ENCODE results near the gene FBXL17.
A peak's percentile ranks its signal among the peaks of the same experiment; 100 is the strongest.
"Not testable (repeated sequence)": the region's sequence is repeated elsewhere in the genome, so short reads cannot be mapped to it uniquely, and the experiment has no call there.

Gene FBXL17

DNA sequence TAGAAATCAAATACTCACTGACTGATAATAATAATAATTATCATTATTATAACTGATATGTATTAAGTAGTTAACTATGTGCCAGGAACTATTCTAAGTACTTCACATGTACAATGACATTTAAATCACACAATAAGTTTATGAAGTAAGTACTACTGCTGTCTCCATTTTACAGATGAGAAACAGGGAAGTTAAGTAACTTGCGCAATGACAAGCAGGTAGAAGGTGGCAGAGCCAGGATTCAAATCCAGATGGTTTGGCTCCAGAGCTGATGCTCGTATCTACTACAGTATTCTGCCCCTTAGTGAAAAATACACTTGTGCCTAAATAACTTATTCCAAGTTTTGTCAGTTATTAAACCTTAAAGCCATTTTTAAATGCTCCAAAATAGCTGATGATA, 217.3 kb downstream of the FBXL17 start:
- no peak for DNase-seq (ENCODE audit: low spot score)

DNA sequence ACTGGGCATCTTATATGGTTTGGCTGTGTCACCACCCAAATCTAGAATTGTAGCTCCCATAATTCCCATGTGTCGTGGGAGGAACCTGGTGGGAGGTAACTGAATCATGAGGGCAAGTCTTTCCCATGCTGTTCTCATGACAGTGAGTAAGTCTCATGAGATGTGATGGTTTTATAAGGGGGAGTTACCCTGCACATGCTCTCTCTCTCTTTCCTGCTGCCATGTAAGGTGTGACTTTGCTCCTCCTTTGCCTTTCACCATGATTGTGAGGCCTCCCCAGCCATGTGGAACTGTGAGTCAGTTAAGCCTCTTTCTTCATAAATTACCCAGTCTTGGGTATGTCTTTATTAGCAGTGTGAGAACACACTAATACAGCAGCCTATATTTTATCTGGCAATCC, 229.0 kb downstream of the FBXL17 start:
- DNase-seq (ENCODE audit: low spot score) = not testable (repeated sequence)

DNA sequence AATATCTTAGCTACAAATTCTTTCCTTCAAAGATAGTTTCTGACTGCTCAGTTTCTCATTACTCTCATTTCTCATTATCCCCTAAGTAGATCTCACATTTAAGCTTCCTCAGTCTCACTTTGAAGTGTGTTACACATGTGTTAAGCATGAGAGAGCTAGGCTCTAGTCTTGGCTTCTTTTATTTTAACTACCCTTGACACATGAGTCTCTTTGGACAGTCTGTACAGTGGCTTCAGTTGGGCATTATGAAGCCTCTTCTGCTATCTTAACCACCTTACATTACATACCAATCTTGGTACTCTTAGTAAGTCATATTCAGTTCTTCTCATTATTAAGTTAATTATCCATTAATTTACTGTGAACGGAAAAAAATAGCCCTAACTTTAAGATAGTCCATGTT, 232.5 kb downstream of the FBXL17 start:
- no peak for DNase-seq (ENCODE audit: low spot score)

DNA sequence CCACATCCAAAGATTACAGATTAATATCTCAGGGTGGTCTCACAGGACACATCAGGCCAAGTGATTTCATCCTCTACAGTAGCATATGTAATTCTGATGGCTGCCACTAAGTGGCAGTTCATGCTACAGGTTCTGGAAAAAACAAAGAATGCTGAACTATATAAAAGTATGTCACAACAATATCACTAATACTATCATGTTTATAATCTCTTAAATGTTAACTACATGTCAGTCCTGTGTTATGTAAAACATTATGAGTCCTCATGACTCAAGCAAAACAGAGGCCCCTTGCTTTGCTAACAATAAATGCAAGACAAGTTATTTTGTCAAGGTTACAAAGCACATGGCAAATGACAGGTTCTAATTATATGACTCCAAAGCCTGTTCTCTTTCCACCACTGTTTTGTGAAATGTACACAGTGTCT, 233.2 kb downstream of the FBXL17 start:
- DNase-seq (ENCODE audit: low spot score) = peak; percentile 22

DNA sequence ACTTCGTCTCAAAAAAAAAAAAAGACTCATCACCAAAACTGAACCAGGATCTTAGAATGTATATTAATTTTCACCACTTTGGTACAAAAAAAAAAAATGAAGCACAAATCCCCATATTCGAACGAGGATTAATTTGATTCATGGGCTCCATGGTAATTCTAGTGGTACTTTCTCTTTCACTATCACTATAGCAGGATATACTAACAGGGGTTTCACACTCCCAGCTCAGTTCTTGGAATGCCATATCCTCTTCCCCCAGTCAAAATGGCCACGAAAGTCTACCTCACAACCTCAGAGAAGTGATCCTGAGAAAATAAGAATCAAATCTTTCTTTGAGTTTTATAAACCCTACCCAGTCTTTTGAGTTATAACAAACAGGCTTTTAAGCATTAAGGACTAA, 235.7 kb downstream of the FBXL17 start:
- DNase-seq (ENCODE audit: low spot score) = no peak

DNA sequence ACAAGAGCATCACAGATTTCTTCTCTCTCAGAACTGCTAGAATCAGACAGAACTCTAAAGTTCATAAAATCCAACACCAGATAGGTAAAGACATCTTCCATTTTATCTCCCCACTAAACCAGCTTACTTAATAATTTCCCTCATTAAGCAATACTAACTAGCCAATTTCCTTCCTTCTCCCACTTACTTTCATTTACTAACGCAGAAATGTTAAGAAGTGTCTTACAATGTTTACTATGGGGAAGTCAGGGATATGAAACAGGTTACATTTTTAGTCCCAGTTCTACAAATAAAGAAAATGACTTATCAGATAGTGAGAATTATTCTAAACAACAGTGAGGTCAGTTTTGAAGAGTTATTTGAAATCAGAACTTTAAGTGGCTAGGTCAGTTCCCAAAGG, 236.5 kb downstream of the FBXL17 start:
- DNase-seq (ENCODE audit: low spot score) = no peak

DNA sequence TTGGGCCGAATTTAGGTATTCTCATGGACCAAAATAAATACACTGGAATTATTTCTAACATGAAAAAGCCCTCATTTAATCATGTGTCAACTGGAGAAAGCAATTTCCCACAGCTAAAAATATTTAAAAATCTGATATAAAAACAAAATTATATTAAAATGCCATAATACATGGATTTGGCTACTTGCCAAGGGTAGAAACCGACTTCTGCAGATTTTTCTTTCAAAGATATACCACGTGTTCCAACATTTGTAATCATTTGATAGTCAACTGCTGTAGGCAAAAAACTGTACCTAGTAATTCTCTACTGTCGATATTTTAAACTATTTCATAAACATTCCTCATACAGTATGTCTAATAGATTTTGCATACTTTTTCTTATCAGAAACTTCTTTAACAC, 237.6 kb downstream of the FBXL17 start:
- no peak for DNase-seq (ENCODE audit: low spot score)

DNA sequence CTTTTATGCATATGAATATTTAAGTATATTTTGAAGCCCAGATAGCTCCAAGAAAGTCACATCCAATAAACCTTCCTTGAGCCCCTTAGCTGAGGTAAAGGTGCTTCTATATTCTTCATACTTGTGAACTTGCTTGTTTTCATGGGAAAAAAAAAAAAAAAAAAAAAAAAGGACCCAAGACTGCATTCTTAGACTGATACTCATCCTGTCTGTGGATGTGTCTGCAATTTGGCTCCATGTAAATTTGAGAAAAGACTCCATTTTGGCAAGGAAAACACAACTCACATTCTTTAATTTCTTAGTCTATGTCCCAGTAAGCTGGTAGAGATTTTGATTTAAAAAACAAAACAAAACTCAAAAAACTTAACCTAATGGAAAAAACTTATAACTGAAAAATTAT, 238.3 kb downstream of the FBXL17 start:
- no peak for DNase-seq (ENCODE audit: low spot score)

DNA sequence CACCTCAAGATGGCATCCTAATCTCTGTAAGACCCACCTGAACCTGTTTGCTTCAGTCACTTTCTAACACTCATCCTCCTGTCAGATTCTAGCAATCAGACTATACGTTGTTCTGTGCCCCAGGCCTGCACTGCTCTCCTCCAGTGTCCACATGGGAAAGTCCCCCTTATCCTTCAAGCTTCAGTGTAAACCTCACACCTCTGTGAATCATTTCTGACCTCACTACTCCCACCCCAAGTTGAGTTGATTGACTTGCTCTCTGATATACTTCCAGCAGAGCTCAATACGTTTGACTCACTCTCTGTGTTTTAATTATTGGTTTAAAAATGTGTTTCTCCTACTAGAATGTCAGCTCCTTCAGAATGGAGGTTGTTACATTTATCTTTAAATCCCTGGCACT, 240.2 kb downstream of the FBXL17 start:
- no peak for DNase-seq (ENCODE audit: low spot score)

DNA sequence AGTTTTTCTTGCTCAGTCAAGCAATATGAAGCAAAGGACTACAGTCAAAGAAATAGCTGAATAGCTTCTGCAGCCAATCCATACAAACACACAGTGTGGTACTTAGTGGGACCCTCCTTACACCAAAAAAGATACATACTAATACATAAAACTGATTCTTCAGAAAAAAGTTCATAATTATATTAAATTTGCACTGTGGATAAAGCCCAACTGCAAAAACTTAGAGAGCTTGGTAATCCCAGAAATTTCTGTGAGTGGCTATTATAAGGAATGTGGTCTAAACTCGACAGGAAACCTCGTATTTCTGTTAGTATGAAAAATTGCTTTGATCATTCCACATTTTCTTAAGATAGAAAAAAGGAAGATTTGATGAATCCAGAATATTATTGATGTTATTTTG, 245.4 kb downstream of the FBXL17 start:
- no peak for DNase-seq (ENCODE audit: low spot score)

DNA sequence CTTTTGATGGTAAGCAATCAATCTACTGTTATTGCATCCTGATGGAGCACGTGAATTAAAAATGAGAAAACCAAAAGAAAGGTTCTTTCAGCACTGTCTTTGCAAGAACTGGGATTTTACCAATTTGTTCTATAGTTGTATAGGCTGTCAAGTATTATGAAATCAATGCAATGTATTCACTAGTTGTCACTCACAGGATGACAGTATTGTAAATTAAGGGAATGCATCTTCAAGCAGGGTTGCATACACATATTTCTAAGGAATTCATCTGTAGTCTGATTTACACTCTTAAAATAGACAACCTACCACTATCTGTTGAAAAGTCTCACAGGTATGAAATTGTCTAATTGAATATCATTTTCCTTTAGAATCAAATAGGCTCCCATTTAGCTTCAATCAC, 252.8 kb downstream of the FBXL17 start:
- DNase-seq (ENCODE audit: low spot score) = no peak

DNA sequence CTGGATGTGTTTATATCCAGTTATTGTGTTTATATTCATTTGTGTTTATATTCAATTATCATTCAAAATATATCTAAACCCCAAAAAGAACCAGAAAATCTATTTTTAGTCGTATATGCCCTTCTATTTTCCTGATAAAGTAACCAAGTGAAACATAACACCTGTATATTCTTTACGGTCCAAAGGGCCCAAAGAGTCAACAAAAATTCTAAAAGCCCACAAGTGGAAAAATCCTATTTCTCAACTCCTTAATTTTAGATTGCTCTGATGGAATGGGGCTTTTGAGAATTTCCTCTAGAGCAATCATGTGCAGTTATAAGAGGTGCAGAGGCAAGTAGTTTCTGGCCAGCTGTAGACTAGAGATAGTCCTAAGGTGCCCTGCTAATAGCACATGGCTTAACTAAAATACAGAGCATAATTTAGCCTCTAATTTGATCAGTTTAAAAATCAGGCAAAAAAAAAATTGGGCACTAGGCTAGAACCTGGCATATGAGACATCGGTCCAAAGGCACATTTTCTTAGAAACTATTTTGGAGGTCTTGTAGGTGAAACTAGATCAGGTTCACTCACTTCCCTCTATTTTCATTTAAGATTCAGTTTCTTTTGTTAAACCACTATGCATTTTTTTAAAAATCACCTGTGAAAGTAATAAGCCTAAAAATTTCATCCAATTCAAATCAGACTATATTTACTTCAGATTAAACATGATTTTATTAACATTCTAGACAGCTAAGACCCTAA, 256.0 kb downstream of the FBXL17 start:
- DNase-seq (ENCODE audit: low spot score) = no peak

DNA sequence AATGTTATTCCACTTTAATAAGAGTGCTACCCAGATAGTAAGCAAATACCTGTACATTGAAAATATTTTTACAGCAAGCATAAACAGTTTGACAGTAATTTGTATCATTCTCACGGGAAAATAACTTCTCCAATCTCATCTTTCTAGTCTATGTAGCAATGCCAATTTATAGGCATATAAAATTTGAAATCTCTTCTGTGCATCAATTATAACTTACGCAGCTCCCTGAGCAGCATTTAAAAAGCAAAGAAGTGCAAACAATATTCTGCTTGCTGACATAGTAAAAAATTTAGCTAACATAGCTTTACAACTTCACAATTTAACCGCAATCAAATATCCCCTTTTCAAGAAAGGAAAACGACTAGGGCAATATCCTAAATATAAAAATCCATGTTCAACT, 257.3 kb downstream of the FBXL17 start:
- DNase-seq (ENCODE audit: low spot score) = no peak

DNA sequence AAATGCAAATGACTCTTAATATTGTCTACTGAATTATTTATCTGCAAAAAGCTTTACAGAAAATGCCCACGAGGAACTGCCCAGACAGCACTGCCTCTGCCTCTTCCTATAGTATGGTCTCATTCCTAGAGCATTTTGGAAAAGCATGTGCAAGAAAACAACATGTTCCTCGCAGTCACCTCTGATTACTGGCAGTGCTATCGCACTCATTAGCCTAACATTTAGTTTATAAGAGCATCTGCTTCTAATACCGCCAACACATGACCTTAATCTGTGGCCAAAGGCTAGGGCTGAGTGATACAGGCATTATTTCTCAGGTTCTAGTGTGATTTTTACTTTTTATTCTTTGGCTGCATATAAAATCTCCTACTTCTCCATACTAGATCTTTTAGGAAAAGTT, 259.2 kb downstream of the FBXL17 start:
- no peak for DNase-seq (ENCODE audit: low spot score)

DNA sequence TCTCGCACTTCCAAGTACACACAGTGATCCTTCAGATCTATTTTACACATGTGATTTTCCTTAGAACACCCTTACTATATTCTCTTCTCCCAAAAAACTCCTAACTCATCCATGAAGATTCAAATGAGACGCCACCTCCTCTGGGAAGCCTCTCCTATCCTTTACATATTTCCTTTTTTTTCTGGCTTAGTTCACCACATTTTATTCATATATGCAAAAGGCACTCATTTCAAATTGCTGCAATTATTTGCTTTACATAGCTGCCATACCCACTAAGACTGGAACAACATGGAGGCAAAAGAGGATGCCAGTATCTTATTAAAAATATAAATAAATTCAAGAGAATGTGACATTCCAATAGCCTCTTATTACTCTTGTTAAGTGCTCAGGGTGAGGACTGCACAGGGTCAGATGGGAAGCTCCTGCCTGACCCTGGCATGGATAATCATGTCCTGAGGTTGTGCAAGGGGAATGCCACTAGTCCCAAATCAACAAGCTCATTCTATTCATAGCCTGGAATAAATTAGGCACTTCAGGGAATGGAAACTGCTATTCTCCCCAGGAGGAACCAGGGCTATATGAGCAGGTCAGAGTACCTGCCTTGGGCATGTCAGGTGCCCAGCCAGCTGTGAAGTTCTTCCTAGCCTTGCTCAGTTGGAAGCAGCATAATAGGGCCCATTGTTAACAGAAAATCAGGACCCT, 262.9 kb downstream of the FBXL17 start:
- no peak for DNase-seq (ENCODE audit: low spot score)

DNA sequence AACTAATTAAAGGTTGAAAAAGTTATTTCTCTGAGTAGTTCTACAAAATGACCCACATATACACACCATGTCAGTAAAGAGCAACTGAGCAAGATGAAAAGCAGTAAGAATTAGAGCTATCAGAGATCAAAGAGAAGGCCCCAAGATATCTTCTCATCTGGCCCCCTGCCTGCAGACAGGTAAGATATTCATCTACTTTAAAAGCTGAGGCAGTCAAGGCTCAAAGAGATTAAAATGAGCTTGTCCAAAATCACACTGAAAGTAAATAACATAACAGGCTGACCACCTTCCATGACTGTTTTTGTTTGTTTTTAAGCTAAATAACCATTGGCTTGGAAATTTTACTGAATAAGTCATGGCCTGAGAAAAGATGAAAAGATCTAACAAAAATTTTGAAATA, 266.2 kb downstream of the FBXL17 start:
- peak; percentile 25 for DNase-seq (ENCODE audit: low spot score)

DNA sequence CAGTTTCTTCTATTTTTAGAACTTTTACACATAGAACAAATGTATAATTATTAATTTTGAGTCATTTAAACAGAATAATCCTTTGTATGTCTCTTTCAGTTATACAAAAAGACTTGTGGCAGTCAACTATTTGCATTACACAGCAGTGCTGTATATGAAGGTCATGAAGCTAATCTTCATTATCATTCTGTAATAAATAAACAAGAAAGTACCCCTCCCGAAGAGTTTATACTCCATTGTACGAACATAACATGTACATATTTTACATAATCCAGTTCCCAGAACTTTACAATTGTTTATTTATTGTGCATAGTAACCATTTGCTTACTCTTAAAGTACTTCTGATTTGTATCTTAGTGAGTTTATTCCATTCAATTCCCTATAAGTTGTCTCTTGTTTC, 267.9 kb downstream of the FBXL17 start:
- DNase-seq (ENCODE audit: low spot score) = no peak

DNA sequence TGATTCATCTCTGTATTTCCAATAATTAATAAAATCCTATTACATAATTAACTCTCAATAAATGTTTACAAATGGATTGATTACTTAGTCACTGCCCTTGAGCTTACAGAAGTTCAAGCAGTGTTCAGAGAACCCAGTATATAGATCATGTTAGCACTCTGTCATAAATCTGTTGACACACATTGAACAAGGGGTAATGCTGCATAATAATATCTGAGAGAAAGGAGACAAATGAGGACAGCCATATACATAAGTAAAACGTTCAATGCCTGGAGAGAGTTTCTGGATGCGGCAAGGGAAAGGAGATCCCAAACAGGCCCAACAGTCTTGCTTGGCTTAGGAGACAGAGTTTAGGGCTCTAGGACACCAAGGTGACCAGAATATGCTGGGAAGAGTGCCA, 270.2 kb downstream of the FBXL17 start:
- DNase-seq (ENCODE audit: low spot score) = no peak

DNA sequence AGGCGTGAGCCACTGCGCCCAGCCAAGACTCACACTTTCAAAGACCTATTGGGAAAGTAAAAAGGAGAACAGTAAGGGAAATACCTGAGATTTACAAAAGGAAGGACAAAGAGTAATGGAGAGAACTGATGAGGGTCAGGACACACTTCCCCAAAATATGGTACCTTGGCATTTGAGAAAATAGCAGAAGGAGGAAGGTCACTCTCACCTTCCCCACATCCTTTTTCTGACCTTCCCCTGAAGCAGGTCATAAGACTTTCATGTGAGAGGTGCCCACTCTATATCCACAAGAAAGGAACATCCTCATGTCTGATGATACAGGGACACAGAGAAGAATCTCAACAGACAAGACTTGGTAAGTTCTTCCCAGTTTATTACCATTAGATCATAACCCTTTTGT, 272.8 kb downstream of the FBXL17 start:
- DNase-seq (ENCODE audit: low spot score) = no peak

DNA sequence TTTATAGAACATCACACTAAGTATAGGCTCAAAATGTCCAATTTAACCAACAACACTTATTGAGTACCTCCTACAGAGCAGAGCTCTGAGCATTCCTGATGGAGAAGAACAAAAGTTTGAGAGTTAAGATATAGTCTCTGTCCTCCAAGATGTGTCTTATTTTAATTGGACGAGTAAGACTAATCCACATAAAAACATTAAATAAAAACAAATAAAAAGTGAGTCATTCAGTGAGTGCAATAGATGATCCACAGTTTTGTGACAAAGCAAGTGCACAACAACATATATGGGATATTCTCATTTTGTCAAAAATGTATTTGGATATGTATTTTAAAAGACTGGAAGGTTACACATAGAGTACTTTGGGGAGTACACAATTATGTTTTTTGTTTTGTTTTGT, 277.4 kb downstream of the FBXL17 start:
- no peak for DNase-seq (ENCODE audit: low spot score)

DNA sequence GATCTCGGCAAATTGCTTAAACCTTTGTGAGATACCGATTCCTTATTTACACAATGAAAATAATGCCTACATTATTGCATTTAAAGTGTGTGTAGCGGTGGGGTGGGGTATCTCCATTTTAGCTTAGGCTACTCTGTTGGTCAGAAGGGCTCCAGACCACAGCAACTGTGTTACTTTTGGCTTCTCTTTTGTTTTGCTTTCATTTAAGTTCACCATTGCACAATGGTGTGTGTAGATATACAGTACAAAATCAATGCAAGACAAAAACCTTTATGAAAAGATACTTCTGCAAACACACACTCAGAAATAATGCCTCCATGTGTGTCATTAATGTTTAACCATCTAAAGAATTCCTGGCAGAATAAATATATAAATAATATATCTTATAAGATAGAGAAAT, 279.4 kb downstream of the FBXL17 start:
- DNase-seq (ENCODE audit: low spot score) = no peak

DNA sequence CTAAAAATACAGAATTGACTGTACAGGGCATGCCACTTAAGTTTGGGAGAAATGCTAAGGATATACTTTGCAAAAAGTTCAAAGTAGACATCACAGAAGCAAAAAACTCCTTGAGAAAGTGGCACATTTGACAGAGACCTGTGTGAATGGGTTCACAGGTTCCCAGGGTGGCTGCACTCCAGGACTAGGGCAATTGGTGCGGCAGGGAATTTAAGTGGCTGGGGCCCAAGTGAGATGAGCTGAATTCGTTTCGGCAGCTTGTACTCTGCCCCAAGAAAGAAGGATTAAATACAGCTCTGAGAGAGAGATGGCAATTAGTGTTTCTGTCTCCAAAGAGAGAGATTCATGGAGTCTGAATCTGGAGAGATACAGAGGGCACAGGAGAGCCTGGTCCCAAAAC, 280.1 kb downstream of the FBXL17 start:
- DNase-seq (ENCODE audit: low spot score) = no peak

DNA sequence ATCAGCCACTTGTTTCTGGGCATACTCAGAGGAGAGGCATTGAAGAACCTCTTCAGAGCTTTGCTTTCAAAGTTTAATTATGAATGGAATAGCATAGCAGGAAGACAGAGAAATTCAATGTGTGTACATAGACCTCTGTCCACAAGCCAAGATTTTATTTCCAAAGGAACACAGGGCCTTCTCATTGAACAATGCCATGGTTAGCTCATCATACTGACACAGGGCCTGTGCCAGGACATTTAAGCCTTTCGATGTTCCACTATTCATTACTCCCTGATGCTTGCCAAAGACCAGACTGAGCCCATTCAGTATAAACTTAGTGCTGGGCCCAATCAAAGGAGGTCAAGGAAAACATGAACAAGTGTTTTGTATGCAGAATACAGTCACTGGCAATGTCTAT, 280.8 kb downstream of the FBXL17 start:
- DNase-seq (ENCODE audit: low spot score) = no peak

DNA sequence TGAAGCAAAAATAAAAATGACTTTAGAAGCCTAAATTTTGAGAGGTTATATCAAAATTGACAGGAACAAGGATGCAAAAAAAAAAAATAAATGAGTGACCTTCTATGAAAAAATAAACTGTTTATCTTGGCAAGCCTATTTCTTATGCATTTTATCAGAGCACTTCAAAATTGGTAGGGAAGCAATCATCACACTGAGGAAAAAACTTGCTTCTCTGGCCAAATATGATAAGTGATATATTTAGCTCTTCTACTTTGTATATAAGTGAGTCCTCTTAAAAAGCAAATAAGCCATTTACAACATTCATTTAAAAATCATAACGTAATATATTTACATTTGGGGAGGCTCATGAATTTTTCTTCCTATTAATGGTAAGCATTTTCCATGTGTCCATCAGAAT, 287.1 kb downstream of the FBXL17 start:
- DNase-seq (ENCODE audit: low spot score) = no peak

All from SK-N-DZ (cell line).